VCaP (cell line): ENCODE results near the gene RUVBL1.

ENCODE experiments used
- H3K27ac ChIP-seq: fragments of 450-650 bp; 2 replicates; pipeline ENCODE4 v1.5.1; 2017
- TF ChIP-seq, protein P1 (sequence below): fragments of 450-650 bp; conservative IDR thresholded peaks from 2 replicates; pipeline ENCODE4 v1.5.1; 2017; ENCODE audit warnings: mild to moderate bottlenecking, moderate library complexity

Gene RUVBL1

GRCh38 chr3:128123538-128124368, at the start of gene RUVBL1:
Gene RUVBL1 (minus strand): TSS chr3:128123812. CDS start chr3:128123724, 88 bp downstream.
- H3K27ac ChIP-seq: peak within 1 kb of the TSS; percentile 82
- TF ChIP-seq, protein P1, sequence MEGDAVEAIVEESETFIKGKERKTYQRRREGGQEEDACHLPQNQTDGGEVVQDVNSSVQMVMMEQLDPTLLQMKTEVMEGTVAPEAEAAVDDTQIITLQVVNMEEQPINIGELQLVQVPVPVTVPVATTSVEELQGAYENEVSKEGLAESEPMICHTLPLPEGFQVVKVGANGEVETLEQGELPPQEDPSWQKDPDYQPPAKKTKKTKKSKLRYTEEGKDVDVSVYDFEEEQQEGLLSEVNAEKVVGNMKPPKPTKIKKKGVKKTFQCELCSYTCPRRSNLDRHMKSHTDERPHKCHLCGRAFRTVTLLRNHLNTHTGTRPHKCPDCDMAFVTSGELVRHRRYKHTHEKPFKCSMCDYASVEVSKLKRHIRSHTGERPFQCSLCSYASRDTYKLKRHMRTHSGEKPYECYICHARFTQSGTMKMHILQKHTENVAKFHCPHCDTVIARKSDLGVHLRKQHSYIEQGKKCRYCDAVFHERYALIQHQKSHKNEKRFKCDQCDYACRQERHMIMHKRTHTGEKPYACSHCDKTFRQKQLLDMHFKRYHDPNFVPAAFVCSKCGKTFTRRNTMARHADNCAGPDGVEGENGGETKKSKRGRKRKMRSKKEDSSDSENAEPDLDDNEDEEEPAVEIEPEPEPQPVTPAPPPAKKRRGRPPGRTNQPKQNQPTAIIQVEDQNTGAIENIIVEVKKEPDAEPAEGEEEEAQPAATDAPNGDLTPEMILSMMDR: no peak

DNA sequence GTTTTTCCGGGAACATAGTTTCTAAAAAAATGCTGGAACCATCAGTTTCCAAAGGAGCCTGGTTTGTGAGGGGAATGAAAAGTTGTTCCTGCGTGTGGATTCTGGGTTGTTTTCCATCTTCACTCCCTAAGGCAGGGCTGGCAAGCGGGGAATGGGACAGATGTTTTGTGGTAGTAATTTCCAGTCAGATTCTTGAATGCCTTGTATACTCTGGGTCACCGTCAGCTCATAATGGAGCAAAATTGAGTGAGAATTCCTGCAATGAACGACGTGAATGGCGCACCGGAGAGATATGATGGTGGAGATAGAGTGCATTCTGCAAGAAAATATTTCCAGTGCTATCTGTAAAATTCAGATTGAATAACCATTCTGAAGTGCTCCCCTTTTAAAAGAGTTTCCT, 49.6 kb upstream of the RUVBL1 start:
- peak overlapping the region; percentile 30 for H3K27ac ChIP-seq
- TF ChIP-seq, protein P1: no peak

- TF ChIP-seq, protein P1: peak; percentile 93
- H3K27ac ChIP-seq: peak overlapping the region; percentile 28; the same call in 1 of the 2 replicates
Observed at GRCh38 chr3:128170866-128171516, 47.4 kb upstream of the RUVBL1 start.

- TF ChIP-seq, protein P1: no peak
- no peak overlapping the region for H3K27ac ChIP-seq
Observed at GRCh38 chr3:128168836-128169235, 45.2 kb upstream of the RUVBL1 start.

DNA sequence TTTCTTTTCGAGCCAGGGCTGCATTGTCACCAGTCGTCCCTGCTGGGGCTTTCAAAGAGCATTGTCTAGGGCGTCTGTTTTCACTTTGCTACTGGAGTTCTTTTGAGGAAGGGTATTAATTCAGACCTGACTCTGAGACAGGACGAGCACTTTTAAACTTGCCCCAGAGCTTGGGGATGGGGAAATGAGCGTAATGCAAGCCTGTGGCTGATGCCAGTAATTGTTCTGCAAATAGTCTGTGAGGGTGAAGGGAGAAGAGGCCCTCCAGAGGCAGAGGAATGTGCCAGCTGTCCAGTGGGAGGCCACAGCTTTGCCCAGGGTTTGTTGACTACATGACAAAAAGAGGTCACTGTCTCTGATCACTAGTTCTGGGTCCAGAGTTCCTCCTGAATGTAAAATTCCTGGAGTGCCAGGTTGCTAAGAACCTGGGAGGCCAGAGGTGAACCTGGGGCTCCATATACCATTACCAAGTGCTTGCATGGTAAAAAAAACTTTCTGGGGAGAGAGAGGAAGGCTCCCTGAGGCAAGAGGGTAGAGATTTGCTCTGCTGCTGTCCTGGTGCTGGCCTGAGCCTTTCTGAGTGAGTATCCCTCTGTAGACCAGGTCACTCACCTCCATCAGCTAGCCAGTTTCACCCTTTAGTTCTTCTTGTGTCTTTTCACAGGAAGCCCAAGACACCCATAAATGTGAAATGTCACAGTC, 44.5 kb upstream of the RUVBL1 start:
- TF ChIP-seq, protein P1: no peak
- H3K27ac ChIP-seq: no peak overlapping the region

GRCh38 chr3:128167646-128167972, 44.0 kb upstream of the RUVBL1 start:
- TF ChIP-seq, protein P1: no peak
- H3K27ac ChIP-seq: no peak overlapping the region

- TF ChIP-seq, protein P1: no peak
- no peak overlapping the region for H3K27ac ChIP-seq
Observed at GRCh38 chr3:128166971-128167453, 43.4 kb upstream of the RUVBL1 start.
